ENCODE data around the gene PNPLA8.
"Not testable (repeated sequence)": the region's sequence is repeated elsewhere in the genome, so short reads cannot be mapped to it uniquely, and the experiment has no call there.

PNPLA8 gene

DNA sequence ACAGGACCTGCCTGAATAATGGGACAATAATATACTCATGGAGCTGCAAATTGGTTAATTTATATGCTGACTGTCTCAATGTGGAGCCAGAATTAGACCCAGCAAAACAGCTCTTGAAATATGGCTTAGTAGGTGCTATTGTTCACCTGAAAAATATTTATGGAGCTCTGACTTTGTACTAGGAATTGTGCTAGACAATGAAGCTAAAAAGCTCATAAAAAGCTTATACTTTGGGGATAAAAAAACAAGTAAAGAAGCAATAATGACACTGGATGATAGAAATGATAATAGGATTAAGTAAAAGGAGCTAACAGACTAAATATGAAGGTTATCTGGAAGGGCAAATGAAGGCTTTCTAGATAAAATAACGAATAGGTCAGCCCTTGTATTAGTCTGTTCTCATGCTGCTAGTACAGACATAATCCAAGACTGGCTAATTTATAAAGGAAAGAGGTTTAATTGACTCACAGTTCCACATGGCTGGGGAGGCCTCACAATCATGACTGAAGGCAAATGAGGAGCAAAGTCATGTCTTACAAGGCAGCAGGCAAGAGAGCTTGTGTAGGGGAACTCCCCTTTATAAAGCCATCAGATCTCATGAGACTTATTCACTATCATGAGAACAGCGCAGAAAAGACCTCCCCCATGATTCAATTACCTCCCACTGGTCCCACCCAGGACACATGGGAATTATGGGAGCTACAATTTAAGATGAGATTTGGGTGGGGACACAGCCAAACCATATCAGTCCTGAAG is 22.4 kb upstream of the PNPLA8 start:
- CTCF ChIA-PET, H3K4me3 Mint-ChIP-seq, H3K27me3 Mint-ChIP-seq, DNase-seq, H3K27ac Mint-ChIP-seq, H3K4me1 Mint-ChIP-seq, H3K9me3 Mint-ChIP-seq, H3K36me3 Mint-ChIP-seq: not testable (repeated sequence)

DNA sequence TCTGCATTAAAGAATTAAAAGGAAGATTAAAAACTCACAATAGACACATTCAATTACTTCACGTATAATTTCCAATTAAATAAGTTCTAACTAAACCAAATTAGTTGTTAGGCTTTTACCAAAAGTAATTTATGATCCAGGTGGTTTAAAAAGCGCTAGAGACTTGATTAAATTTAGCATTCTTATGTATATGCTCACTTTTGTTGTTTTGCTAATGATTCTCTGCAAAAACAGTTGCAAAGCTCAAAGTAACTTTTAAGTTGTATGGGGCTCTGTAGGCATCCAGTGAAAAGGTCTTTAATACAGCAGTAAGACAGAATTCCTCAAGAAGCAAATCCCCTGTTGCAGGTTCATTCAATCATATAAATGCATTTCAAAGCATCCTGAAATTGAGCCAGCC is 15.5 kb upstream of the PNPLA8 start:
- CTCF ChIA-PET = no interaction called here
- Mint-ChIP-seq H3K4me1 (no peaks in the 10 kb centered on the region), H3K27me3 (peaks cover 4% of the 10 kb centered on the region), H3K36me3 (no peaks in the 10 kb centered on the region), H3K9me3 (no peaks in the 10 kb centered on the region), H3K4me3 (no peak overlapping the region), H3K27ac (no peak overlapping the region)
- no peak for DNase-seq

DNA sequence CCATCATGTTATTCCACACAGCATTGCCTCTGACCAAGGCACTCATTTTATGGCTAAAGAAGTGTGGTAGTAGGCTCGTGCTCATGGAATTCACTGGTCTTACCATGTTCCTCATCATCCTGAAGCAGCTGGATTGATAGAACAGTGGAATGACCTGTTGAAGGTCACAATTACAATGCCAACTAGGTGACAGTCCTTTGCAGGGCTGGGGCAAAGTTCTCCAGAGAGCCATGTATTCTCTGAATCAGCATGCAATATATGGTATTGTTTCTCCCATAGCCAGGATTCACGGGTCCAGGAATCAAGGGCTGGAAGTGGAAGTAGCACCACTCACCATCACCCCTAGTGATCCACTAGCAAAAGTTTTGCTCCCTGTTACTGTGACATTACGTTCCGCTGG is 12.8 kb upstream of the PNPLA8 start:
- H3K36me3 Mint-ChIP-seq, H3K27ac Mint-ChIP-seq, H3K4me1 Mint-ChIP-seq, H3K4me3 Mint-ChIP-seq, H3K9me3 Mint-ChIP-seq, CTCF ChIA-PET, DNase-seq: not testable (repeated sequence)
- peaks cover 13% of the 10 kb centered on the region for H3K27me3 Mint-ChIP-seq

DNA sequence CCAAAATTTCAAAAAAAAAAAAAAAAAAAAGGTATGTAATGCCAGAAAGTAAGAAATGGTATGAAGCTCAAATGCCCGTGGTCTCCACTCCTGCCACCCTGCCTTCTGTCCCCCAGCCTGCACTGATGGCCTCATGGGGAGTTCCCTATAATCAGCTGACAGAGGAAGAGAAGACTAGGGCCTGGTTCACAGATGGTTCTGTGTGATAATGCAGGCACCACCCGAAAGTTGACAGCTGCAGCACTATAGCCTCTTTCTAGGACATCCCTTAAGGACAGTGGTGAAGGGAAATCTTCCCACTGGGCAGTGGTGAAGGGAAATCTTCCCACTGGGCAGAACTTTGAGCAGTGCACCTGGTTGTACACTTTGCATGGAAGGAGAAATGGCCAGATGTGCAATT is 12.3 kb upstream of the PNPLA8 start:
- peaks cover 13% of the 10 kb centered on the region for H3K27me3 Mint-ChIP-seq
- CTCF ChIA-PET, H3K27ac Mint-ChIP-seq, H3K4me1 Mint-ChIP-seq, H3K36me3 Mint-ChIP-seq, DNase-seq, H3K4me3 Mint-ChIP-seq, H3K9me3 Mint-ChIP-seq: not testable (repeated sequence)

DNA sequence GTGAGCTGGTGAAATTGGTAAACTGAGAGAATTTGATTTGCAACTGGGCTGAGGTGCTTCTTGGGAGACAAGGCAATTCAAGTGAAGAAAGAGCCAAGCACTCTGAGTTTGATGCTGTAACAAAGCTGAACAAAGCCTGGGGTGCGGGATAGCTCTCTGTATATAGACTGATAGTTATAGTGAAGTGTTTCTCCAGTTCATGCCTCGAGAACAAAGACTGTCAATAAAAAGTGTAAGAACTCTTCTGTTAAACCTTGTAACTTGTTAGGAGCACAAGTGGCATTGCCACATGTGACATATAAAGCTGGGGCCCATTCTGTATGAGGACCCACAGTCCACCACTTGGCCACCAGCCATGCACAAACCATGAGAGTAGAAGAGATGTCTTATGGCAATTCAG is 11.3 kb upstream of the PNPLA8 start:
- H3K4me1 Mint-ChIP-seq = no peaks in the 10 kb centered on the region
- no peaks in the 10 kb centered on the region for H3K9me3 Mint-ChIP-seq
- H3K36me3 Mint-ChIP-seq = no peaks in the 10 kb centered on the region
- H3K27me3 Mint-ChIP-seq = peaks cover 13% of the 10 kb centered on the region
- no peak overlapping the region for H3K4me3 Mint-ChIP-seq
- CTCF ChIA-PET = no interaction called here
- H3K27ac Mint-ChIP-seq = no peak overlapping the region
- DNase-seq = no peak

DNA sequence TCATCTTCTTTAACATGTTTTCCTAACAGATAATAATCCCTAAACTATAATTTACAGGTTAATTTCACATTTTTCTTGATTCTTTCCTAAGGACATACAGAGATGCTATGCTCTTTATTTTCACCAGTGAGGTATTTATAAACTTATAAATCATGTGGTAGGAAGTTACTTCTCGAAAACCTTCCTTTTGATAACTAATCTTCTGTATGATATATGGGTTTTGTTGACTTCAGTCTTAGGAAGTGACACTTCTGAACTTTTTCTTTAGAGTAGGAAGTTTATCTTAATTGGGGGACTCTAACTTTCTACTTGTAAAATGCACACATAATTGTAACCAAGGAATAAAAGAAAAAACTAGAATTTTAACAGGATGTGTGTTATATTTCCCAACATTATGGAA is 9.8 kb upstream of the PNPLA8 start:
- no peak for DNase-seq
- H3K4me3 Mint-ChIP-seq = no peak overlapping the region
- H3K36me3 Mint-ChIP-seq = no peaks in the 10 kb centered on the region
- CTCF ChIA-PET = no interaction called here
- H3K27ac Mint-ChIP-seq = no peak overlapping the region
- peaks cover 17% of the 10 kb centered on the region for H3K27me3 Mint-ChIP-seq
- H3K9me3 Mint-ChIP-seq = no peaks in the 10 kb centered on the region
- H3K4me1 Mint-ChIP-seq = no peaks in the 10 kb centered on the region

DNA sequence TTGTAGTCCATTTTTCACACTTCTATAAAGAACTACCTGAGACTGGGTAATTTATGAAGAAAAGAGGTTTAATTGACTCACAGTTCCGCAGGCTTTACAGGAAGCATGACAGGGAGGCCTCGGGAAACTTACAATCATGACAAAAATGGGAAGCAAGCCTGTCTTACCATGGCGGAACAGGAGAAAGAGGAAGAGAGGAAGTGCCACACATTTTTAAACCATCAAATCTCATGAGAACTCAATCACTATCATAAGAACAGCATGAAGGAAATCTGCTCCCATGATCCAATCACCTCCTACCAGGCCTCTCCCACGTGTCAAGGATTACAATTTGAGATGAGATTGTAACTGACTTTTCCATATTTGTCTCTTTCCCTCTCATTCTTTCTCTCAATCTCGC is 9.3 kb upstream of the PNPLA8 start:
- Mint-ChIP-seq H3K36me3 (no peaks in the 10 kb centered on the region), H3K4me1 (no peaks in the 10 kb centered on the region), H3K9me3 (no peaks in the 10 kb centered on the region)

DNA sequence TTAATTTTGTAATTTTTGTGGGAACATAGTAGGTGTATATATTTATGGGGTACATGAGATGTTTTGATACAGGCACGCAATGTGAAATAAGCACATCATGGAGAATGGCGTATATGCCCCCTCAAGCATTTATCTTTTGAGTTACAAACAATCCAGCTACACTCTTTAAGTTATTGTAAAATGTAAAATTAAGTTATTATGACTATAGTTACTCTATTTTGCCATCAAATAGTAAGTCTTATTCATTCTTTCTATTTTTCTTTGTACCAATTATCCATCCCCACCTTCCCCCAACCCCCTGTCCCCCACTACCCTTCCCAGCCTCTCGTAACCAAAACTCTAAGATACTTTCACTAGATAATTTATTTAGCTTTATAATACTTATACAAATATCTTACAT is 7.8 kb upstream of the PNPLA8 start:
- H3K27me3 Mint-ChIP-seq = peaks cover 17% of the 10 kb centered on the region
- H3K4me1 Mint-ChIP-seq = no peaks in the 10 kb centered on the region
- CTCF ChIA-PET = no interaction called here
- no peak overlapping the region for H3K4me3 Mint-ChIP-seq
- DNase-seq = no peak
- H3K9me3 Mint-ChIP-seq = no peaks in the 10 kb centered on the region
- no peaks in the 10 kb centered on the region for H3K36me3 Mint-ChIP-seq
- no peak overlapping the region for H3K27ac Mint-ChIP-seq

More for the DNA sequence above, 9.3 kb upstream of the PNPLA8 start:
- H3K4me3 Mint-ChIP-seq = no peak overlapping the region
- H3K27me3 Mint-ChIP-seq = peaks cover 17% of the 10 kb centered on the region
- DNase-seq = no peak
- CTCF ChIA-PET = no interaction called here
- peak overlapping the region; percentile 34 for H3K27ac Mint-ChIP-seq

DNA sequence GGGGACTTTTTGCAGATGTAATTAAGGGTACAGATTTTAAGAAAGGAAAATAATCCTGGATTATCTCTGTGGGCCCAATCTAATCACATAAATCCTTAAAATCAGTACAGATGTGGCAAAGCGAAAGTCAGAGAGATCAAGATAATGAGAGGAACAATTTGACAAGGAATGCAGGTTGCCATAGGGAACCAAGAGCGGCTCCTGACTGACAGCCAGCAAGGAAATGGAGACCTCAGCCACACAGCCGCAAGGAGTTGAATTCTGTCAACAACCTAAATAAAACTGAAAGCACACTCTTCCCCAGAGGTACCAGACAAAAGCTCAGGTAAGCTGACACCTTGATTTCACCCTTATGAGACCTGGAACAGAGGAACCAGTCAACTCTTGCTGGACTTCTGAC is 3.4 kb upstream of the PNPLA8 start:
- H3K4me3 Mint-ChIP-seq = no peak overlapping the region
- CTCF ChIA-PET = no interaction called here
- H3K27ac Mint-ChIP-seq = no peak overlapping the region
- no peak for DNase-seq
- peaks cover 3% of the 10 kb centered on the region for H3K27me3 Mint-ChIP-seq
- no peaks in the 10 kb centered on the region for H3K9me3 Mint-ChIP-seq
- H3K4me1 Mint-ChIP-seq = peaks cover 14% of the 10 kb centered on the region
- peaks cover 1% of the 10 kb centered on the region for H3K36me3 Mint-ChIP-seq

DNA sequence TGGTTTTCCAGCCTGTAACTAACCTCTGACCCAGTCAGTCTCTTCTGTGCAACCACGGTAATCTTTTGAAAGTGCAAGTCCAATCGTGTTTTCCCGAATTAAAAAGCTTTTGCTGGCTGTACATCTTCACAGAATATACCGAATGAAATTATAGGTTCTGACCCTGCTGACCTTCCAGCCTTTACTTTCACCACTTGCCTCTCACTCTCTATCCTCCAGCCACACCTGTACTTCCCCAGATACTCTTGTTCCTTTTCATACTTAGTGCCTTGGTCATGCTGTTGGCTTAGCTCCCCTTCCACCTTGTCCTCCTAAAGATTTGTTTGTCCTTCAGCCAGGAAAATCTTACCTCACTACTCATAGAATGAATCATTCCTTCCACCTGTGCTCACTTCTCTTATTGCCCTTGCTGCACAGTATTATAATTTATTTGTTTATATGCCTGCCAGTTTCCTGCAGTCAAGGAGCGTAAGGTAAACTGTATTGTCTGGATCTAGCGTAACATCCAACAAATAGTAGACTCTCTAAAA is 2.3 kb upstream of the PNPLA8 start:
- Mint-ChIP-seq H3K9me3 (no peaks in the 10 kb centered on the region), H3K27ac (peak overlapping the region; percentile 17), H3K27me3 (peaks cover 3% of the 10 kb centered on the region), H3K36me3 (peaks cover 1% of the 10 kb centered on the region), H3K4me1 (peaks cover 25% of the 10 kb centered on the region), H3K4me3 (no peak overlapping the region)
- DNase-seq = no peak
- CTCF ChIA-PET = no interaction called here

DNA sequence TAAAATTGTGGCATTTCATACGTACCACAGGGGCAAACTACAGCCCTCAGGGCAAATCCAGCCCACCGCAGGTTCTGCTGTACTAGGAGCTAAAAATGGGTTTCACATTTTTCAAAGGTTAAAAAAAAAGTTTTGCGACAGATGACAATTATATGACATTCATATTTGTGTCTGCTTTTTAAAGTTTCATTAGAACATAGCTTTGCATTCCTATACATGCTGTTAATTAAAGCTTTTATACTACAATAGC is 758 bp upstream of the PNPLA8 start:
- CTCF ChIA-PET = interaction anchor here (0.5 kb wide), 1 partner anchor 345 kb away, joined by 3 read pairs; no protein-coding TSS in a partner anchor
- Mint-ChIP-seq H3K4me1 (peaks cover 37% of the 10 kb centered on the region), H3K27ac (peak overlapping the region; percentile 99), H3K9me3 (no peaks in the 10 kb centered on the region), H3K4me3 (peak overlapping the region; percentile 92), H3K36me3 (peaks cover 6% of the 10 kb centered on the region), H3K27me3 (no peaks in the 10 kb centered on the region)
- no peak for DNase-seq

DNA sequence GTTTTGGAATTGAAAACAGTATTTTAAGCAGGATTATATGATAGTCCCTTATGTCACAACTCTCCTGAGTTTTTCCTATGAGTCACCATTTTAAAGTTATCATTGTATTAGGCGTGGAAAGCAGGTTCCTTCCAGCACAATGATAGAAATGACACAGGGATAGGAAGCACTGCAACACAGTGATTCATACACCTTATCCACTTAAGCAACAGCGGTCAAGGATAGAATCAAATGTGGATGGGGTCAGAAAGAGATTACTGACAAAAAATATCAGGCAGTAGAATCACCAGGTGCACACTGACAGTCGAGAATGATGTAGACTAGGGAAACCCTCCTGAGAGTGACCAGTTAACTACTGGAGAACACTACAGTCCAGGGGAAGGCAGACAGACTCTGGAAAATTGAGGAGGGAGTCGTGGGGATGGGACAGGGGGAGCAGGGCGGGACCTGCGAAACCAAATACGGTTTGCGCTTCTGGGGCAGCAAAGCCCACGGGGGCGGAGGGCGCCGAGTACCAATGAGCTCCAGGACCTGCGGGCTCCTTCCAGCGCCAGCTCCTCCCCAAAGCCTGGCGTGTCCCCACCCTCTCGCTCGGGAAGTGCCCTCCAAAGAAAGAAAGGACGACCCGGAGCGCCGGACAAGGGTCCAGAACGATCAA is 479 bp downstream of the PNPLA8 start:
- Mint-ChIP-seq H3K9me3 (no peaks in the 10 kb centered on the region), H3K27ac (peak overlapping the region; percentile 99), H3K27me3 (no peaks in the 10 kb centered on the region), H3K4me3 (peak overlapping the region; percentile 92), H3K36me3 (peaks cover 12% of the 10 kb centered on the region), H3K4me1 (peaks cover 43% of the 10 kb centered on the region)
- CTCF ChIA-PET = interaction anchor here (1.5 kb wide), 1 partner anchor 35 kb away, joined by 3 read pairs; no protein-coding TSS in a partner anchor
- DNase-seq = no peak

DNA sequence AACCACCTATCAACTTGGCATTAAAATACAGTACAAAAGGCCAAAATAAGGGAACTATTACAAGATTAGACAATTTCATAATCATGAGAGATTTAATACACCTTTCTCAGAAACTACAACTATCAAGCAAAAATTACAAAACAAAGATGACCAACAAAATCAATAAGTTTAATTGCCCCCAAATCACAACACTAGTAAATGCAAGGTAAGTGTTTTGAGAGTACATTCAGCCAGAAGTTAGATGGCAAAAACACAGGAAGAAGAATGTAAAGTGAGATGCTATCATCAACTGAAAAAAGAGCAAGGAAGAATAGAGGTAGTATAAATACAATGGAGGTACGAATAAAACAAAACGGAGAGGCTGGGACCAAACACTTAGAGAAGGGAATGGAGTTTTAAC is 3.2 kb downstream of the PNPLA8 start:
- no peak for DNase-seq
- Mint-ChIP-seq H3K27me3 (no peaks in the 10 kb centered on the region), H3K4me3 (peak overlapping the region; percentile 1), H3K4me1 (peaks cover 43% of the 10 kb centered on the region), H3K27ac (peak overlapping the region; percentile 19), H3K9me3 (no peaks in the 10 kb centered on the region), H3K36me3 (peaks cover 29% of the 10 kb centered on the region)
- CTCF ChIA-PET = no interaction called here

DNA sequence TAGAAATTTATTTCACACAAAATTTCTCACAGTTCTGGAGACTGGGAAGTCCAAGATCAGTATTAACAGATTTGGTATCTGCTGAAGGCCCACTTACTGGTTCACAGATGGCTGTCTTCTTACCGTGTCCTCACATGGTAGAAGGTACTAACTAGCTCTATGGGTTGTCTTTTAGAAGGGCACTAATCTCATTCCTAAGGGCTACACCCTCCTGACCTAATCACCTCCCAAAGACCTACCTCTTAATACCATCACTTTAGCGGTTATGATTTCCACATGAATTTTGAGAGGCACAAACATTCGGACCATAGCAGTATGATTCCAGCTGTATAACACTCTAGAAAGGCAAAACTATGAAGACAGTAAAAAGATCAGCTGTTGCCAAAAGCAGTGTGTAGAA is 8.0 kb downstream of the PNPLA8 start:
- H3K27me3 Mint-ChIP-seq = no peaks in the 10 kb centered on the region
- peaks cover 42% of the 10 kb centered on the region for H3K36me3 Mint-ChIP-seq
- no peak overlapping the region for H3K27ac Mint-ChIP-seq
- DNase-seq = no peak
- CTCF ChIA-PET = interaction anchor here (1.9 kb wide), 1 partner anchor 21 kb away, joined by 7 read pairs; no protein-coding TSS in a partner anchor
- no peak overlapping the region for H3K4me3 Mint-ChIP-seq
- peaks cover 15% of the 10 kb centered on the region for H3K4me1 Mint-ChIP-seq
- H3K9me3 Mint-ChIP-seq = no peaks in the 10 kb centered on the region

DNA sequence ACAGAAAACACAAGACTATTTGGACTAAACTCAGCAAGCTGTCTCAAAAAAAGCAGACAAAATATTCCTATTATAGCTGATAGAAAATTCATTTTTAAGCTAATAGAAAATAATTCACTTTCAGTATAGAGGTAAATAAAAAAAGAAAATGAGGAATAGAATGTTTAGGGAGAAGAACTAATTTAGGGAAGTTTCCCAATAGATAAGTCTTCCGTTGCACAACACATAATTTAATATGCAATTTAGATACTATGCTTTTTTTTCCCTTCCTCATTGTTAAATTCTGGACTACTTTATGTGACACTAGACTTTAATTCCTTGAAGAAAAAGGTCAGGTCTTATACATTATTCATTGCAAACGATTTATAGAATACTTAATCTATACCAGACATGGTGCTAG is 10.3 kb downstream of the PNPLA8 start:
- H3K27ac Mint-ChIP-seq = no peak overlapping the region
- H3K36me3 Mint-ChIP-seq = peaks cover 43% of the 10 kb centered on the region
- H3K27me3 Mint-ChIP-seq = no peaks in the 10 kb centered on the region
- no peaks in the 10 kb centered on the region for H3K4me1 Mint-ChIP-seq
- CTCF ChIA-PET = no interaction called here
- H3K9me3 Mint-ChIP-seq = no peaks in the 10 kb centered on the region
- no peak for DNase-seq
- no peak overlapping the region for H3K4me3 Mint-ChIP-seq
